A549 (cell line): ENCODE data around the gene SH3RF3.

Source experiments
- MAX ChIP-seq: IDR thresholded peaks from 2 replicates; pipeline ENCODE4 v1.6.1; 2012
- MAZ ChIP-seq: fragments of 150-350 bp; IDR thresholded peaks from 2 replicates; pipeline ENCODE4 v1.6.1; 2014; ENCODE audit warnings: antibody characterized with exemption, low read depth, low read length, borderline replicate concordance
- NR3C1 ChIP-seq: fragments of >200 bp; sonication (Bioruptor Twin); formaldehyde crosslinking; IDR thresholded peaks from 3 replicates; pipeline ENCODE4 v1.6.1; 2017
- RAD21 ChIP-seq, 2 experiments: fragments of >200 bp in 1 of 2; sonication (Bioruptor Twin) in 1 of 2; formaldehyde crosslinking in 1 of 2; IDR thresholded peaks in 1 of 2; conservative IDR thresholded peaks in 1 of 2; 2 replicates in 1 of 2; 3 replicates in 1 of 2; pipeline ENCODE4 v1.6.1; 2012 to 2018; ENCODE audit warnings: inconsistent platforms in 1 of 2
- SREBF2 ChIP-seq: fragments of 450-650 bp; IDR thresholded peaks from 2 replicates; pipeline ENCODE4 v1.6.1; 2014; ENCODE audit warnings: mild to moderate bottlenecking, moderate library complexity
- ZFP36 ChIP-seq: fragments of 450-650 bp; IDR thresholded peaks from 2 replicates; pipeline ENCODE4 v1.6.1; 2014; ENCODE audit warnings: borderline replicate concordance; ENCODE audit not compliant: partially characterized antibody
- TF ChIP-seq, protein P1 (sequence below): fragments of >200 bp; sonication (Bioruptor Twin); formaldehyde crosslinking; IDR thresholded peaks from 3 replicates; pipeline ENCODE4 v1.5.1; 2016

DNA sequence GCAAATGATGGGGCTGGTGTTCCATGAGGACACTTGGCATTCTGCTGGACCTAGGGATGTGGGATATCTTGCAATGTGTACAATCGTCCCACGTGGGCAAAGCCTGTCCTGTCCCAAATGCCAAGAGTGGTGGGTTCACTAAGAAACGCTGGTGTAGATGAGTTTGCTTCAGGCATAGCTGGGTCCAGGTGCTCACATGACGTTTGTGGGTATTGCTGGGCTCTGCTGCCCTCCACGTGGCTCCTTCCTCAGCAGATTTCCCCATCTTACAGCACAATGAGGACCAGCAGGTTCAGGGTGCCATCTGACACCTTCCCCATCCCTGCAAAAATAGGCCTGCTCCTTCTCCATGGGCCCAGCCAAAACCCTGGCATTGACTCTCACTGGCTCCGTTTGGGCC, 378.8 kb downstream of the SH3RF3 start:
- TF ChIP-seq, protein P1, sequence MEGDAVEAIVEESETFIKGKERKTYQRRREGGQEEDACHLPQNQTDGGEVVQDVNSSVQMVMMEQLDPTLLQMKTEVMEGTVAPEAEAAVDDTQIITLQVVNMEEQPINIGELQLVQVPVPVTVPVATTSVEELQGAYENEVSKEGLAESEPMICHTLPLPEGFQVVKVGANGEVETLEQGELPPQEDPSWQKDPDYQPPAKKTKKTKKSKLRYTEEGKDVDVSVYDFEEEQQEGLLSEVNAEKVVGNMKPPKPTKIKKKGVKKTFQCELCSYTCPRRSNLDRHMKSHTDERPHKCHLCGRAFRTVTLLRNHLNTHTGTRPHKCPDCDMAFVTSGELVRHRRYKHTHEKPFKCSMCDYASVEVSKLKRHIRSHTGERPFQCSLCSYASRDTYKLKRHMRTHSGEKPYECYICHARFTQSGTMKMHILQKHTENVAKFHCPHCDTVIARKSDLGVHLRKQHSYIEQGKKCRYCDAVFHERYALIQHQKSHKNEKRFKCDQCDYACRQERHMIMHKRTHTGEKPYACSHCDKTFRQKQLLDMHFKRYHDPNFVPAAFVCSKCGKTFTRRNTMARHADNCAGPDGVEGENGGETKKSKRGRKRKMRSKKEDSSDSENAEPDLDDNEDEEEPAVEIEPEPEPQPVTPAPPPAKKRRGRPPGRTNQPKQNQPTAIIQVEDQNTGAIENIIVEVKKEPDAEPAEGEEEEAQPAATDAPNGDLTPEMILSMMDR = no peak
- TF ChIP-seq SREBF2 (no peak), RAD21 (conservative IDR thresholded peaks at IDR 0.05 in 1 of 2, IDR thresholded peaks at IDR 0.05 in 1 of 2) (no peak), MAX (no peak), ZFP36 (no peak), NR3C1 (no peak), MAZ (no peak)
